GM21447 (cell line): ENCODE data around the gene ADGRG4.

Experiments
- ATAC-seq: cut with Tn5 transposase; IDR thresholded peaks from one replicate; pipeline ENCODE4 v1.9.1; 2021; ENCODE audit not compliant: unreplicated experiment

Gene ADGRG4

GRCh38 chrX:136303041-136303440, 2.3 kb downstream of the ADGRG4 start:
- ATAC-seq, result no peak

- no peak for ATAC-seq
These were observed 3.7 kb downstream of the ADGRG4 start for GRCh38 chrX:136304493-136304892.

DNA sequence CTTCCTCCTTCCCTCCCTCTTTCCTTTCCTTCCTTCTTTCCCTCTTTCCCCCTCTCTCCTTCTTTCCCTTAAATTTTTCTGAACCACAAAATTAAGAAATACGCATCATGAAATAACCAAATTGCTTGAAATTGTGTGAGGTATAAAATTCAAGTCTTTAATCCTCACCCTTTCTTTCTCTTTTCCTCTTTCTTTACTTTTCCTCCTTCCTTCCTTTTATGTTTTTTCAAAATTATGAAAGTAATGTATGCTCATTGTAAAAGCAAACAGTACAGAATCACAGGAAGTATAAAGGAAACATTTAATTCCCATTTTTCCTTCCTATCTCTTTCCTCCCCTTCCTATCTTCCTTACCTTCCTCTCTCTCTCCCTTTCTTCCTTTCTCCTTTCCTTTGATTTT, 5.4 kb downstream of the ADGRG4 start:
- no peak for ATAC-seq

- ATAC-seq, result no peak
These were observed 6.7 kb downstream of the ADGRG4 start for GRCh38 chrX:136307471-136307870.

GRCh38 chrX:136310411-136310810, 9.6 kb downstream of the ADGRG4 start:
- no peak for ATAC-seq

GRCh38 chrX:136318156-136318555, 17.4 kb downstream of the ADGRG4 start:
- no peak for ATAC-seq

GRCh38 chrX:136318895-136319597, 18.3 kb downstream of the ADGRG4 start:
- ATAC-seq, result no peak

DNA sequence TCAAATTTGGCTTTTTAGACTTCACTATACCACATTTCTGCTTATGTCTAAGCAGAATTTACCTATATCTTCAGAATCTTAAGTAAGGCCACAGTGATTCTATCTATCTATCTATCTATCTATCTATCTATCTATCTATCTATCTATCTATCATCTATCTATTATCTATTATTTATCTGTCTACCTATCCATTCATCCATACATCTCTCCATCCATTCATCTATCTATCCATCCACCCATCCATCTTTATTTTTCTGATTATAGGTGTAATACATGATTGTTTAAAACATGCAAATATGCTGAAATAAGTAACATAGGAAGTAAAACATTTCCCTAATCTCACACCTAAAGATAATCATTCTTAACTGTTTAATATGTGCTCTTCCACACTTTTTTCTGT, 18.8 kb downstream of the ADGRG4 start:
- no peak for ATAC-seq

DNA sequence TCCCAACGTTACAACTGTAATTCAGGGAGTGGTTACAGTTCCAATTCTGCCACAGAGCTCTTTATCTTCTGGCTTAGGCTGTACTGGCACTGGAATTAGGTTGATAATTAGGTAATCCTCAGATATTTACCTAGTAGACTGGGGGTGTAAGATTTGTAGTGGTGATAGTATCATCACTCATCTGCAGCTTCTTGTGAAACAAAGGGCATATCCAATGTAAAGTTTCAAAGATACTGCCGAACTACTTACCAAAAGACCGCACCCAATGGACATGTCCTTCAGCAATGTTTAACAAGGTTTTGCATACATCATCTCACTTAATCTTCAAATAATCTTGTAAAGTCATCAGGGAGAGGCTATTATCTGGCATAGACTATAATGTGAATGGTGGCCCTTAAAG, 20.8 kb downstream of the ADGRG4 start:
- ATAC-seq, result no peak

DNA sequence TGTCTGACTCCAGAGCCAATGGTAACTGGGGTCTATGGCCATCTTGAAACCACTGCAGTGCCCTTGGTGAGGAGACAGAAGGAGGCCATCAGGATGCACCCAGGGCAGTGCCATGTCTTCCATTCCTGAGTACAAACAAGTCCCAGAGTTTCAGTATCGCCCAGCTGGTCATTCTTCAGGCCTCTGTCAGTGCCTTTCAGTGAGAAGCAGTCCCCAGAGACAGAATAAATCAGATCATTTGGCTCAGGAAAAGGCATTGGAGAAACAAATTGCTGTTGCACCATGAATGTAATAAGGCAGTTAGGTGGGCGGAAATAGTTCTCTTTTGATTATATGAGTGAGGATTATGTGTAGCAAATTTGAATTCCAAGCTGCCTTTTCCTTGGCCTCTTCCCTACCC, 21.3 kb downstream of the ADGRG4 start:
- ATAC-seq, result no peak

GRCh38 chrX:136325377-136325776, 24.6 kb downstream of the ADGRG4 start:
- no peak for ATAC-seq

- no peak for ATAC-seq
These were observed 28.2 kb downstream of the ADGRG4 start for GRCh38 chrX:136328933-136329332.

GRCh38 chrX:136336623-136337022, 35.9 kb downstream of the ADGRG4 start:
- ATAC-seq, result no peak

GRCh38 chrX:136339702-136340101, 38.9 kb downstream of the ADGRG4 start:
- ATAC-seq, result no peak

DNA sequence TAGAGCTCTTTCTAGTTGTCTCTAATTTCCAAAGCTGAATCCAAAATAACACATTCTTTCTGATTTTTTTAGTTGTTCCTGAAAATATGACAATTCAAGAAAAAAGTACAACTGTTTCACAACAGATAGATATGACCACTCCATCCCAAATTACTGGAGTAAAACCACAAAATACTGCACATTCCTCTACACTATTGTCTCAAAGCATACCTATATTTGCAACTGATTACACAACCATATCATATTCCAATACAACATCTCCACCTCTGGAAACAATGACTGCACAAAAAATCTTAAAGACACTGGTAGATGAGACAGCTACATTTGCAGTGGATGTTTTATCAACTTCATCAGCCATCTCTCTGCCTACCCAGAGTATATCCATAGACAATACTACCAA, 43.6 kb downstream of the ADGRG4 start:
- ATAC-seq, result no peak

DNA sequence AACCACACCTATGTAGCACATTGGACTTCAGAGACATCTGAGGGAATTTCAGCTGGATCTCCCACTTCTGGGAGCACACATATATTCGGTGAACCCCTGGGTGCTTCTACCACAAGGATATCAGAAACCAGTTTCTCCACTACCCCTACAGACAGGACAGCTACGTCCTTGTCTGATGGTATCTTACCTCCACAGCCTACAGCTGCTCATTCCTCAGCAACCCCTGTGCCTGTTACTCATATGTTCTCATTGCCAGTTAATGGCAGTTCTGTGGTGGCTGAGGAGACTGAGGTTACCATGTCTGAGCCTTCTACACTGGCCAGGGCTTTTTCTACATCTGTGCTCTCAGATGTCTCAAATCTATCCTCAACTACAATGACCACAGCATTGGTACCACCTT, 45.7 kb downstream of the ADGRG4 start:
- ATAC-seq, result no peak

GRCh38 chrX:136347706-136348105, 46.9 kb downstream of the ADGRG4 start:
- no peak for ATAC-seq

- ATAC-seq, result no peak
These were observed 52.8 kb downstream of the ADGRG4 start for GRCh38 chrX:136353526-136354093.

DNA sequence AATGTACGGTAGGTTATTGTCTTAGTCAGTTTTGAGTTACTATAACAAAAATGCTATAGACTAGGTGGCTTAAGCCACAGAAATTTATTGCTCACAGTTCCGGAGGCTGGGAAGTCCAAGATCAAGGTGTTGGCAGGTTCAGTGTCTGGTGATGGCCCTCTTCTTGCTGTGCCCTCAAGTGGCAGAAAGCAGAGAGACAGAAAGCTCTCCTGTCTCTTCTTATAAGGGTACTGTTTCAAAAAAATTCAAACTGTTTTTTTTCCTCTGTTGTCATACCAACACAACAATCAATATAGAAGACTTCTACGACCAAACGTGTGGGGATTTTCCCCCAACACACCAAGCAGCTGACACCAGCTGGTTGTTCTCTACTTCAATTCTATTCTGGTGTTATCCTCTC, 53.4 kb downstream of the ADGRG4 start:
- no peak for ATAC-seq

- ATAC-seq, result no peak
These were observed 68.6 kb downstream of the ADGRG4 start for GRCh38 chrX:136369377-136369776.

- no peak for ATAC-seq
These were observed 76.0 kb downstream of the ADGRG4 start for GRCh38 chrX:136376713-136377112.

GRCh38 chrX:136380010-136380769, 79.4 kb downstream of the ADGRG4 start:
- no peak for ATAC-seq
